Spleen (tissue), 7 donors: ENCODE data around the gene PARD3B.

ENCODE experiments used
- CTCF ChIP-seq, 11 experiments: fragments of 200-600 bp in 7 of 11; fragments of 450-650 bp in 4 of 11; sonication (generic) in 4 of 11; IDR thresholded peaks in 8 of 11; conservative IDR thresholded peaks in 3 of 11; 1 replicate in 7 of 11; 2 replicates in 4 of 11; pipeline versions ENCODE4 v1.4.0 to v1.8.0; 2016 to 2021; ENCODE audit warnings: antibody characterized with exemption in 11 of 11, inconsistent platforms in 4 of 11, mild to moderate bottlenecking in 1 of 11
- POLR2A ChIP-seq, 3 donors: fragments of 450-650 bp; IDR thresholded peaks; one replicate each; pipeline ENCODE4 v1.5.1; 2017; ENCODE audit warnings: antibody characterized with exemption in 3 of 3, mild to moderate bottlenecking in 1 of 3
- POLR2AphosphoS5 ChIP-seq, 3 donors: sonication (generic); formaldehyde crosslinking; IDR thresholded peaks; one replicate each; pipeline ENCODE4 v1.5.1; 2017; ENCODE audit warnings: antibody characterized with exemption in 3 of 3
- donor health status: DM: no; HTN: no; CAD: no; lungs with moderate emphysema.
- donor health status: DM: no; HTN: no; CAD: no.
- donor health status: DM: no; HTN: no; CAD: no.

DNA sequence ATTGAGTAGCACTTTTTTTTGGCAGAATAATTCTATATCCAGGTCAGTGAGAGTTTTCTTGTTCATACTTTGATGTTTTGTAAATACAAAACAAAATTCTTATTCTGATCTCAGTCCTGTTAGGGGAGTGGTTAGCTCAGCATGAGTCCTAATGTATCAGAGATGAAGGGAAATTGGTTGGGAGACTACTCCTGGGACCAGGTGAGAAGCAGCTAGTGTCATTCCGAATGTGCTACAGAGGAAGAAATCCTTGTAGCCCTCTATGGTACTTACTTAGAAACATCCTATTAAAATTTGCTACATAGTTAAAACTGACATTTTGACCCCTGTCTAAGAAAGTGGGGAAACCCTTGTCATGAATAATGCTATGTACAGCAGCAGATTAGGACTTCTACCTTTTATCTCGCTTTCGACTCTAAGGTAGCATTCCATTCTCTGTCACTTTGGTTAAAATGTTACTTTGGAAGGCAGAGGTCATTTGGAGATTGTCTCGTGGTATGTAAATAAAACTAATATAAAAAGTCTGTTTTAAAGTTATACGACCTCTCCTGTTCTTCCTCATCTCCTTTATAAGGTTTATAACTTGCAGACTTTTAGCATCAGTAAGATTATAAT lies 65.8 kb downstream of the PARD3B start:
- TF ChIP-seq CTCF (IDR thresholded peaks at IDR 0.05 in 8 of 11, conservative IDR thresholded peaks at IDR 0.05 in 3 of 11) (no peak), POLR2AphosphoS5 (IDR thresholded peaks at IDR 0.05) (no peak), POLR2A (IDR thresholded peaks at IDR 0.05) (no peak)
